Immature natural killer cell (primary cell): ENCODE data around the gene PRR35. TPM values are rescaled to one million over a fixed set of nuclear protein-coding genes. Genes with fewer than 3 reads are reported as not detected.
A peak's percentile ranks its signal among the peaks of the same experiment; 100 is the strongest.

Experiments
- DNase-seq, 3 donors: peaks; one replicate each; pipeline ENCODE4 v3.0.0; 2022; ENCODE audit warnings: mixed read lengths in 1 of 3
- H3K27ac Mint-ChIP-seq, 6 donors: one replicate each; pipeline ENCODE4 v1.8.0; 2020; ENCODE audit warnings: mixed read lengths in 6 of 6, mild to moderate bottlenecking in 5 of 6, inconsistent platforms in 4 of 6, moderate library complexity in 3 of 6
- H3K27me3 Mint-ChIP-seq, 3 donors: one replicate each; pipeline ENCODE4 v1.8.0; 2020 to 2021; ENCODE audit warnings: low read depth in 3 of 3, mild to moderate bottlenecking in 3 of 3, mixed read lengths in 3 of 3, moderate library complexity in 3 of 3, inconsistent platforms in 1 of 3
- H3K36me3 Mint-ChIP-seq, 3 donors: one replicate each; pipeline ENCODE4 v1.8.0; 2020; ENCODE audit warnings: mixed read lengths in 3 of 3, inconsistent platforms in 2 of 3, mild to moderate bottlenecking in 2 of 3
- H3K4me1 Mint-ChIP-seq, 2 donors: one replicate each; pipeline ENCODE4 v1.8.0; 2020; ENCODE audit warnings: inconsistent platforms in 2 of 2, mild to moderate bottlenecking in 2 of 2, mixed read lengths in 2 of 2, moderate library complexity in 1 of 2
- H3K4me3 Mint-ChIP-seq, 5 donors: one replicate each; pipeline ENCODE4 v1.8.0; 2020; ENCODE audit warnings: mild to moderate bottlenecking in 5 of 5, mixed read lengths in 5 of 5, inconsistent platforms in 3 of 5, moderate library complexity in 3 of 5
- H3K9me3 Mint-ChIP-seq, 6 donors: one replicate each; pipeline ENCODE4 v1.8.0; 2020; ENCODE audit warnings: mild to moderate bottlenecking in 6 of 6, mixed read lengths in 6 of 6, inconsistent platforms in 4 of 6, moderate library complexity in 3 of 6
- polyA plus RNA-seq, 3 donors: library from polyadenylated mRNA; unstranded; fragments of 300-500 nt; fragmentation: Illumina TruSeq; gene quantifications; one replicate each; pipeline ENCODE4 v1.2.3, GENCODE V29; 2021

The PRR35 gene
- polyA plus RNA-seq, 3 donors from 2014 or later = not detected

DNA sequence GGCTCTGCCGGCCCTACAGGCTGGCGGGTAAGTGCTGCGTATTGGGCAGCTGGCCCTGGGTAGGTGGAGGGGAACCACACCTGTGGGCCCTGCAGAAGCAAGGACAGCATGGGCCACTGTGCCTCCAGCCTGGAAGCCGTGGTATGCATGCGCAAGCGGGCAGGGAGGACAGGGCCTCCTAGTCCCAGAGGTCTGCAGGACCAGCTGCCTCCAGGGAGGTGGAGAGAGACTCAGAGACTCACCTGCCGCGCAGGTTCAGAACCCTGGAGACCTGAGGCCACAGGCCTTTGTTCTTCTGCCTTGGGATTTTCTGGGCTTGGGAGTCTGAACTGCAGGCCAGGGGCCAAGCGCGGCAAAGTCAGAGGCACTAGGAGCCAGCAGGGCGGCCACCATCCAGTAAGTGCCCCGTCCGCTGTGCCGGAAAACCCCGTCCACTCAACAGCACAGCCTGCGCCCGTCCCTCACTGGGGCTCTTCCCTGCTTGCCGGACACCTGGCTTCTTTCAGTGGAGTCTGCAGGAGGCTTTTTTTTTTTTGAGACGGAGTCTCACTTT lies 20.8 kb downstream of the PRR35 start:
- Mint-ChIP-seq H3K27ac (no peak overlapping the region), H3K36me3 (no peaks in the 10 kb centered on the region), H3K4me3 (no peak overlapping the region), H3K9me3 (no peaks in the 10 kb centered on the region), H3K27me3 (peaks cover 0 to 4% (median 0%) of the 10 kb centered on the region in 3 donors), H3K4me1 (no peaks in the 10 kb centered on the region)
- DNase-seq = no peak

DNA sequence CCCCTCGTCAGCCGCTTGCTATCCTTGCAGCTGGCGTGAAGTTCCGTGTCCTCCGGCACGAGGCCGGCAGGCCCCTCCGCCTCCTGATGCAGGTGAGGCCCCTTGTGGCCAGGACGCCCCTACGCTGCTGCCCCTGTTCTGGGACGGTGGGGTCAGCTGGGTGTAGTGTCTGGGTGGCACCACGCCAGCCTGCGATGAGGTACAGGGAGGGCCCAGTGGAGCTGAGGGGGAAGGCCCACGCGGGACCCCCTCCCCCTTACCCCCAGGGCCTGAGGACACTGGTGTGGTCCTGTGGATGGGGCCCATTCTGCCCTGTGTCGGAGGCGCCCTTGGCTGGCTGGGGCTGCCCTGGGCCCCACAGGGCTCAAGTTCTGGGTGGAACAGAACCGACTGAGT lies 22.0 kb downstream of the PRR35 start:
- no peaks in the 10 kb centered on the region for H3K36me3 Mint-ChIP-seq
- DNase-seq = no peak
- H3K27me3 Mint-ChIP-seq = peaks cover 0 to 4% (median 0%) of the 10 kb centered on the region in 3 donors
- peaks cover 0 to under 1% of the 10 kb centered on the region in 2 donors for H3K4me1 Mint-ChIP-seq
- no peak overlapping the region for H3K4me3 Mint-ChIP-seq
- no peaks in the 10 kb centered on the region for H3K9me3 Mint-ChIP-seq
- no peak overlapping the region for H3K27ac Mint-ChIP-seq

DNA sequence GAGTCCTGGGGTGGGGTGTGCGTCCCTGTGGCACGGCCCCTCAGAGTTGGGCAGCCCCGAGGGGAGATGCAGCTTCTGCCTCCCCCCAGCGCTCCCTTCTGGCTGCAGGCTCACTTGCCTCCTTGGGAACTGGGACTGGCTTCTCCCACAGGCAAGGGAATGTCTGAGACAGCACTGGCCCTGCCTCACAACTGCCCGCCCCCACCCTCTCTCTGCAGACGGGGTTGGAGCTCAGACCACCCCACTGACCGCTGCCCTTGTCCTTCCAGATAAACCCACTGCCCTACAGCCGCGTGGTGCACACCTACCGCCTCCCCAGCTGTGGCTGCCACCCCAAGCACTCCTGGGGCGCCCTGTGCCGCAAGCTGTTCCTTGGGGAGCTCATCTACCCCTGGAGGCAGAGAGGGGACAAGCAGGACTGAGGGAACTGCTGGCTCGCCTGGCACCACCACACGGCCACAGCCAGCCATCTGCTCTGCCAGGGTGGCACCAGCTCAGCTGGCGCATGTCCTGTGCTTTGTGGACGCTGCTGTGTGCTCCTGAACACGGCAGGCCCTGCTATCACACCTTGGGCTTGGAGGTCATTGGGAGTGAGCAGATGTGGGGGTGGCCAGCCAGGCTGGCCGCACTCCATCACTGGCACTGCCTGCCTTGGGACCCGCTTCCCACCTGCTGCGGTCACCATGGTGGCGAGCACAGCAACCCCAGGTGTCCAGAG lies 22.6 kb downstream of the PRR35 start:
- Mint-ChIP-seq H3K27me3 (peaks cover 0 to 4% (median 0%) of the 10 kb centered on the region in 3 donors), H3K9me3 (no peaks in the 10 kb centered on the region), H3K4me3 (no peak overlapping the region), H3K27ac (no peak overlapping the region), H3K36me3 (no peaks in the 10 kb centered on the region), H3K4me1 (peaks cover 2 to 5% of the 10 kb centered on the region in 2 donors)
- DNase-seq = no peak

DNA sequence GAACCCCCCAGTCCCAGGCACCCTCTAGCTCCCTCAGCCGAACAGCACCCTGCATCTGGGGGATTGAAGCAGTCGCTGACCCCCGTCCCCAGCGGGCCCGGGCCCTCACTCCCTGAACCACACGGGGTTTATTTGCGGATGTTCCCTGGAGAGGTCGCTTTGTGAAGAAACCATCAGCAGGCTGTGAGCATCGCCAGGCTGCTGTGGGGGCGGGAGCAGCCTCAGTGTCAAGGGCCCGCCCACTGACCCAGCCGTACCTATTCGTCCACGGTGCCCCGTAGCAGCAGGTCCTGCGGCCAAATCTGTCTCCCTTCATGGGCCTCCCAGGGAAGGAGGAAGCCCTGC lies 23.2 kb downstream of the PRR35 start:
- H3K4me1 Mint-ChIP-seq = peaks cover 8 to 9% of the 10 kb centered on the region in 2 donors
- no peaks in the 10 kb centered on the region for H3K36me3 Mint-ChIP-seq
- no peak overlapping the region for H3K27ac Mint-ChIP-seq
- H3K9me3 Mint-ChIP-seq = no peaks in the 10 kb centered on the region
- peaks cover 0 to 4% (median 3%) of the 10 kb centered on the region in 3 donors for H3K27me3 Mint-ChIP-seq
- no peak overlapping the region for H3K4me3 Mint-ChIP-seq
- no peak for DNase-seq

DNA sequence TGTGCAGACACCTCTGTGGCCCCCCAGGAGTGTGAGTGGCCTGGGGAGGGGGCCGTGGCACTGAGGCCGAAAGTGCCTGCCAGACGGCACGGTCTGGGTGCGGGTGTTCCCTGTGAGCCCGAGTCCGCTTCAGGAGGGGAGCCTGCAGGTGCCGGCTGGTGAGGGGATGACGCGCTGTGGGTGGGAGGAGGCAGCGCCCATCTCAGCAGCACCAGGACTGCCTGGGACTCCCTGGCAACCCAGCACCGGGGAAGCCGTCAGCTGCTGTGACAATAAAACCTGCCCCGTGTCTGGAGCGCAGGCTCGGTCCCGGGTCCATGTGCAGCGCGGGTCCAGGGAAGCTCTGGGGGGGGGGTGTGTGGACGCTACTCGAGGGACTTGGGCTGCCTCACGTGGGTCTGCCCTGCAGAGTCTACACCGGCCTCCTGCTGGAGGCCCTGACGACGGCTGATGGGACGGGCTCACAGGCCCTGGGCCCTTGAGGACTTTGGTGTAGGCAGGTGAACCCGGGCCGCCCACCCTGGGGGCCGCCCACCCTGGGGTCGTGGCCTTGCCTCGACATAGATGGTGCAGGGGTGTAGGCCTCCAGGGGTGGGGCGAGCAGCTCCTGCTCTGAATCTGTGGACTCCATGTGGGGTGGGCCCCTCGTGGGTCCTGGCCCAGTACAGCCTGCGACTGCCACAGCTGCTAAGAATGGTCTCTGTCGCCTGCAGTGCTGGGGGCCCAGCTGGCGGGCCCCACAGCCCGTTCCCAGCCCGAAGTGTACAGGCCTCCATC lies 23.8 kb downstream of the PRR35 start:
- Mint-ChIP-seq H3K27me3 (peaks cover 2 to 8% (median 3%) of the 10 kb centered on the region in 3 donors), H3K27ac (no peak overlapping the region), H3K4me1 (peaks cover 11% of the 10 kb centered on the region in 2 donors), H3K4me3 (no peak overlapping the region), H3K9me3 (no peaks in the 10 kb centered on the region), H3K36me3 (no peaks in the 10 kb centered on the region)
- no peak for DNase-seq

DNA sequence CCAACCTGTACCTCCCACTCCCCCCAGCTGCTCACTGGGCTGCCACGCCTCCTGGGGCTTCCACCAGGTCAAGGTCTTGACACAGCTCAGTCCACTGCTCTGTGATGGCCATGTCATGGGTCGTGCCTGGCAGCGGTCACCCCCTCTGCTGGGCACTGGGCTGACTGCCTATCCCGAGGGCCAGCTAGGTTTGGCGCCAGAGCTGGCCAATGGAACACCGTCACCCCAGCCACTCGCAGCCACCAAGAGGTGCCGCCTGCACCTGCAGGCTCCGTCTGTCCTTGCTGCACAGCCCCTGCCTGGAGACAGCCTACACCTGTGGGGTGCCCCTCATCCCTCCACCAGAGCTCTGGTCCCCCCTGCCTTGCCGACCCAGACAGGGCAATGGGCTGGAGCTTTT lies 25.2 kb downstream of the PRR35 start:
- H3K27me3 Mint-ChIP-seq = peaks cover 8 to 16% (median 9%) of the 10 kb centered on the region in 3 donors
- no peak for DNase-seq
- no peak overlapping the region for H3K4me3 Mint-ChIP-seq
- no peaks in the 10 kb centered on the region for H3K9me3 Mint-ChIP-seq
- H3K4me1 Mint-ChIP-seq = peaks cover 11% of the 10 kb centered on the region in 2 donors
- H3K27ac Mint-ChIP-seq = no peak overlapping the region
- no peaks in the 10 kb centered on the region for H3K36me3 Mint-ChIP-seq

DNA sequence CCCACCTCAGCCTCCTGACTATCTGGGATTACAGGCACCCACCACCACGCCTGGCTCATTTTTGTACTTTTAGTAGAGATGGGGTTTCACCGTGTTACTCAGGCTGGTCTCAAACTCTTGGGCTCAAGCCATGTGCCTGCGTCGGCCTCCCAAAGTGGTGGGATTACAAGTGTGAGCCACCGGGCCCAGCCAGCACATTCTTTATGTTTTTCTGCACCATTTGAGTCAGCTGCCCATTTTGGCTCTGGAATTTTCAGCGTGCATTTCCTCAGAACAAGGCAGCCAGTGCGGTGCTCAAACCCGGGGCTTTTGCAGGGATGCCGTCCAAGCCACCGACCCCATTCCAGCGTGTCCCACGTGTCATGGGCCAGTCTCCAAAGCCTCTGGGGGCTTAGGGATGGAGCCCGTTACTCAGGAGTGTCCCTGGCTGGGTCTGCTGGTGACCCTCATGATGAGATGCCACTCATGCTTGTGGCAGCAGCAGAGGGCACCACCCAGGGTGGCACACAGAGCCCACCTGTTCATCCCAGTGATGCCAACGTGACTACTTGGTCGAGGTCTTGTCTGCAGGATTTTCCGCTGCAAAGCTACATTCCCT lies 26.0 kb downstream of the PRR35 start:
- H3K4me1 Mint-ChIP-seq = peaks cover 18 to 19% of the 10 kb centered on the region in 2 donors
- H3K27ac Mint-ChIP-seq = peak overlapping the region in 1 of 6 donors; percentile 7
- DNase-seq = no peak
- H3K4me3 Mint-ChIP-seq = no peak overlapping the region
- H3K27me3 Mint-ChIP-seq = peaks cover 11 to 21% (median 13%) of the 10 kb centered on the region in 3 donors
- no peaks in the 10 kb centered on the region for H3K36me3 Mint-ChIP-seq
- H3K9me3 Mint-ChIP-seq = no peaks in the 10 kb centered on the region

DNA sequence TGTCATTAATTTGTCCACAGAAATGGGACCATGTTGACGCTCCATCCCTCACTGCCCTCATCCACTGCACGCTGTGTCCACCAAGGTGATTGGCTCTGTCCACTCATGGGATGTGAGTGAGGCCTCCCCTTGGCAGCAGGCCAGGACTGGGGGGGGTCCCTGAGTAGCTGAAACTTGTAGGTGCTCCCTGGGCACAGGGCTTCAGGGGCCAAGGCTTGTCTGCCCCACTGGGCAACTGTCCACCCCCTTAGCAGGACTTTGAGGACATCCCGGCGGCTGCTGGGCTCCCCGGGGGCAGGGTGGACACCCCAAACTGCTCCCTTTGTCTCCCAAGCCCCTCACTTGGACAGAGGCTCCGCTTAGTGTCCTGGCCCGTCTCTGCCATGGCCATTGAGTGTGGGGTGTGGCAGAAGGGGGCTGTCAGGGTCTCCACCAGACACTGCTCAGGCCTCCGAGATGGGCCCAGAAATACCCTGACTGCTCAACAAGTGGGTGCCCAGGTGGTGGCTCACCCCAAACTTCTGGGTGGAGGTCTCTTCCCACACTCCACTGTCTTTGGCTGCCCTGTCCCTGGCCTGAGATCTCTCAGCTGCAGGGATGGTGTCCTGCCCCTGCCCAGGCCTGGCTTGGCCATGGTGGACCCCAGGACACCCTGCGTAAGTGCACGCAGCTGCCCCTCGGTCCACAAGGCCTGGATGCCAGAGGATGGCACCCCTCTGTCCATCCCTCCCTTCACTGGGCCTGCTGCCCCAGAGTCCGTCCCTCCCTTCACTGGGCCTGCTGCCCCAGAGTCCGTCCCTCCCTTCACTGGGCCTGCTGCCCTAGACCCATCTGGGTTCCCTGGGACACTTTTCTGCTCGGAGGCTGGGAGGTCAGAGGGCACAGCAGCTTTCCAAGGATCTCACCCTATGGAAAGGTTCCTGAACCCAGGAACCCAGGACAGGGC lies 26.7 kb downstream of the PRR35 start:
- H3K9me3 Mint-ChIP-seq = no peaks in the 10 kb centered on the region
- no peak for DNase-seq
- H3K36me3 Mint-ChIP-seq = no peaks in the 10 kb centered on the region
- H3K4me1 Mint-ChIP-seq = peaks cover 21 to 26% of the 10 kb centered on the region in 2 donors
- peaks cover 11 to 21% (median 13%) of the 10 kb centered on the region in 3 donors for H3K27me3 Mint-ChIP-seq
- H3K4me3 Mint-ChIP-seq = peak overlapping the region; percentile 71 to 97 (median 92)
- peak overlapping the region in 5 of 6 donors; percentile 7 to 88 (median 83) for H3K27ac Mint-ChIP-seq

DNA sequence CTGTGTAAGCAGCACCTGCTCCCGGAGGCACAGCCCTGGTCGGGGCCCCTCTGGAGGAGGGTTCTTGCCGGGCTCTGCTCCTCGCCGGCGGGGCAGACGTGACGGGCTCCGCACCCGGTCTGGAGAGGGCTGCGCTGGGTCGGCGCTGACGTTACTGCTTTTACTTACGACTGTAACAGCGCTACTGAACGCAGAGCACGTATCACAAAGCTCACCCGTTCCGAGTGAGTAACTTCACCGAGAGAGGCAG lies 28.4 kb downstream of the PRR35 start:
- H3K4me3 Mint-ChIP-seq = peak overlapping the region; percentile 92 to 97 (median 94)
- no peaks in the 10 kb centered on the region for H3K36me3 Mint-ChIP-seq
- H3K9me3 Mint-ChIP-seq = no peaks in the 10 kb centered on the region
- peaks cover 11 to 21% (median 13%) of the 10 kb centered on the region in 3 donors for H3K27me3 Mint-ChIP-seq
- H3K4me1 Mint-ChIP-seq = peaks cover 30 to 33% of the 10 kb centered on the region in 2 donors
- peak overlapping the region; percentile 93 to 99 (median 98) for H3K27ac Mint-ChIP-seq
- DNase-seq = no peak

DNA sequence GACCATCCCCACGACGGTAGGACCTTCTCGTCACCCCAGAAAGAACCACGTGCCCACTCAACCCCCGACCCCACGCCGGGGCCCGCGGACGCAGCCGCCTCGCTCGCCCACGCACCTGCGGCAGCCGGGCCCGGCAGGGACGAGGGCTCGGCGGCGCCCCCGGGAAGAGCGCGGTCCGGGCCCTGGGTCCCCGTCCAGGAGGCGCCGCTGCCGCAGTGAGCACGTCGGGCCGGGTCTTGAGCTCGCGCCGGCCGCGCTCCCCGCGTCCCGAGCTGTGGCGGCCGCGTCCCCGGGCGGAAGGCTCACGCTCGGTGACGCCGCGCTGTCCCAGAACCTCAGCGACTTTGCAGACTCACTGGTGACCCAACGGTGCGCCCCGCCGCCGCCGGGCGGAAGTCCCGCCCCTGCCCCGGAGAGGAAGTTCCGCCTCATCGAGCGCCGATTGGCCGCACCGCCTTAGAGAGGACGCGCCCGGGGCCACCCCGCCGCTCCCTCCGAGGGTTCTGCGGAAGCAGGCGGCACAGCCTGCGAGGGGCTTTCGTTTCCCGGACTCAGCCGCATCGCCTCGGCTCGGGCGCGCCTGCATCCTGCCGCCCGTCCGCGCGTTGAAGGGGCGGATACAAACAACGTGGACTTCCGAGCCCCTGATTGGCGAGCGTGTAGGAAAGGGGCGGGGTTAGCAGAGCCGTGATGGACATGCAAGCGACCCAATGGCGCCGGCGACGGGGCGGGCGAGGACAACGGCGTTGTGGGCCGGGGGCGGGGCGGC lies 28.9 kb downstream of the PRR35 start:
- H3K4me1 Mint-ChIP-seq = peaks cover 32 to 36% of the 10 kb centered on the region in 2 donors

DNA sequence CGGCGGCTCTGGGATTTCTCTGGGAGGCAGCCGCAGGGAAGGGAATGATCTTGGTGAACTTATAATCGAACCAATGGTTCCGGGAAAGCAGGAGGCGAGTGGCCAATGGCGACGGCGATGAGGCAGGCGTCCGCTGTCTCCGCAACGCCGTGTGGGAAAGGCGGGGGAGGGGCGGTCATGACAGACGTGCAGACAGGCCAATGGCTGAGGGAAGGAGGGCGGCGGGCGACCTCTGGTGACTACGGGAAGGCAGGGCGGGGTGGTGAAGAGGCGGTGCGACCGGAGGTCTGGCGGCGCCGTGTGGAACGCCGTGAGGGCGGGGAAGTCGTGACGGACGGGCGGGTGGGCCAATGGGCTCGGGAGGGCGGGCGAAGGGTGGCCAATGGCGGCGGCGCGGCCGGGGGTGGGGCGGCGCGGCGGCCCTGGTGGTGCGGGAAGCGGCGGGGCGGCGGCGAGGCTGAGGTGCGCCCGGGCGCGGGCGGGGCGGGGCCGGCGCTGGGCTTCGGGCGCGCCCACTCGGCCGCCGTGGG lies 29.5 kb downstream of the PRR35 start, which contains the start of gene RAB40C:
TSS of gene RAB40C (plus strand) at position 409 of the 530 bp plus-strand sequence. CDS start 226 bp downstream, outside the sequence.
- peak within 1 kb of the TSS; percentile 93 to 100 (median 98) for H3K4me3 Mint-ChIP-seq
- no peaks in the 10 kb centered on the region for H3K9me3 Mint-ChIP-seq
- no peaks in the 10 kb centered on the region for H3K36me3 Mint-ChIP-seq
- H3K27ac Mint-ChIP-seq = peak within 1 kb of the TSS; percentile 93 to 100 (median 100)
- DNase-seq = peak; percentile 99
- peaks cover 11 to 23% (median 15%) of the 10 kb centered on the region in 3 donors for H3K27me3 Mint-ChIP-seq
- peaks cover 33 to 42% of the 10 kb centered on the region in 2 donors for H3K4me1 Mint-ChIP-seq

More for the DNA sequence above, 28.9 kb downstream of the PRR35 start:
- no peaks in the 10 kb centered on the region for H3K9me3 Mint-ChIP-seq
- H3K27ac Mint-ChIP-seq = peak overlapping the region; percentile 93 to 100 (median 100)
- no peaks in the 10 kb centered on the region for H3K36me3 Mint-ChIP-seq
- peak; percentile 99 to 100 (median 99) for DNase-seq
- H3K4me3 Mint-ChIP-seq = peak overlapping the region; percentile 94 to 100 (median 98)
- peaks cover 11 to 23% (median 14%) of the 10 kb centered on the region in 3 donors for H3K27me3 Mint-ChIP-seq

DNA sequence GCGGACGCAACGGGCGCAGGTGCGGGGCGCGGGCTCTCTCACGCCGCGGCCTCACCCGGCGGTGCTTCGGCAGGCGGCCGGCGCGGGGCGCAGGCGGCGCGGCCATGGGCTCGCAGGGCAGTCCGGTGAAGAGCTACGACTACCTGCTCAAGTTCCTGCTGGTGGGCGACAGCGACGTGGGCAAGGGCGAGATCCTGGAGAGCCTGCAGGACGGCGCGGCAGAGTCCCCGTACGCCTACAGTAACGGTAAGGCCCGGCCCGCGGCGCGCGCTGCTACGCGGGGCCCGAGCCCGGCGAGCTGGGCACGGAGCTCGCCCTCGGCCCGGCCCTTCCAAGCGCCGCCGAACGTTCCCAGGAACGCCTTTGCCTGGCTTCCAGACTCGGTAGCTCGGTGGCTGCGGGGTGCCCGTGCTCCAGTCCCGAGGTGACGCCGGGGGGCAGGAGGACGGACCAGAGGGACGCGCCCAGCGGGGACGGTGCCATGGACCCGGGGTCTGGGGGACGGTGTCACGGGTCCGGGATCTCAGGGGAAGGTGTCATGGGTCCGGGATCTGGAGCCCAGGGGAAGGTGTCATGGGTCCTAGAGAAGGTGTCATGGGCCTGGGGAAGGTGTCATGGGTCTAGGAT lies 30.1 kb downstream of the PRR35 start:
- H3K36me3 Mint-ChIP-seq = no peaks in the 10 kb centered on the region
- peaks cover 33 to 42% of the 10 kb centered on the region in 2 donors for H3K4me1 Mint-ChIP-seq
- peak overlapping the region; percentile 78 to 91 (median 87) for H3K4me3 Mint-ChIP-seq
- peak overlapping the region; percentile 43 to 93 (median 86) for H3K27ac Mint-ChIP-seq
- H3K27me3 Mint-ChIP-seq = peaks cover 11 to 23% (median 15%) of the 10 kb centered on the region in 3 donors
- no peak for DNase-seq
- no peaks in the 10 kb centered on the region for H3K9me3 Mint-ChIP-seq
